HepG2 (cell line): ENCODE results near the gene SNAI1. TPM values are rescaled to one million over a fixed set of nuclear protein-coding genes. Genes with fewer than 3 reads are reported as not detected.

Source experiments
- CBX5 ChIP-seq: sonication (generic); formaldehyde crosslinking; IDR thresholded peaks from 2 replicates; pipeline ENCODE4 v1.4.0; 2020; ENCODE audit warnings: missing genetic modification reagents, borderline replicate concordance
- HCFC1 ChIP-seq: fragments of 150-350 bp; IDR thresholded peaks from 2 replicates; pipeline ENCODE4 v1.6.1; 2014; ENCODE audit warnings: low read depth, low read length
- HOXA5 ChIP-seq: sonication (generic); formaldehyde crosslinking; IDR thresholded peaks from 2 replicates; pipeline ENCODE4 v1.4.0; 2020; ENCODE audit warnings: missing genetic modification reagents
- LCORL ChIP-seq, 2 experiments: fragments of 450-650 bp in 1 of 2; sonication (generic) in 1 of 2; formaldehyde crosslinking in 1 of 2; IDR thresholded peaks; 2 replicates each; pipeline versions ENCODE4 v1.5.0 to v1.6.1; 2017 to 2020; ENCODE audit warnings: antibody characterized with exemption in 1 of 2, missing genetic modification reagents in 1 of 2
- MED13 ChIP-seq: sonication (generic); formaldehyde crosslinking; IDR thresholded peaks from 2 replicates; pipeline ENCODE4 v1.5.0; 2020; ENCODE audit warnings: missing genetic modification reagents
- NCOA5 ChIP-seq: sonication (generic); formaldehyde crosslinking; IDR thresholded peaks from 2 replicates; pipeline ENCODE4 v1.4.0; 2020; ENCODE audit warnings: missing genetic modification reagents
- NFAT5 ChIP-seq: sonication (generic); formaldehyde crosslinking; IDR thresholded peaks from 2 replicates; pipeline ENCODE4 v1.4.0; 2020; ENCODE audit warnings: missing genetic modification reagents
- SNRNP70 ChIP-seq: fragments of 200-400 bp; formaldehyde crosslinking; IDR thresholded peaks from 2 replicates; pipeline ENCODE4 v1.6.1; 2017; ENCODE audit warnings: mild to moderate bottlenecking, low read depth, low read length, moderate library complexity
- SOX5 ChIP-seq: IDR thresholded peaks from 2 replicates; pipeline ENCODE4 v1.6.1; 2016; ENCODE audit warnings: borderline replicate concordance
- TAF15 ChIP-seq: fragments of 200-400 bp; formaldehyde crosslinking; IDR thresholded peaks from one replicate; pipeline ENCODE4 v1.6.1; 2018; ENCODE audit warnings: mild to moderate bottlenecking, low read depth, low read length; ENCODE audit not compliant: poor library complexity, severe bottlenecking
- ZC3H13 ChIP-seq: sonication (generic); formaldehyde crosslinking; IDR thresholded peaks from 2 replicates; pipeline ENCODE4 v1.8.1; 2023; ENCODE audit warnings: mild to moderate bottlenecking, missing genetic modification reagents, moderate library complexity
- ZNF180 ChIP-seq: sonication (generic); formaldehyde crosslinking; IDR thresholded peaks from 2 replicates; pipeline ENCODE4 v1.4.0; 2020; ENCODE audit warnings: low read depth, missing genetic modification reagents, borderline replicate concordance
- ZNF460 ChIP-seq: sonication (generic); formaldehyde crosslinking; IDR thresholded peaks from 2 replicates; pipeline ENCODE4 v1.5.1; 2020; ENCODE audit warnings: missing genetic modification reagents, mild to moderate bottlenecking, borderline replicate concordance
- ZNF512B ChIP-seq: sonication (generic); formaldehyde crosslinking; IDR thresholded peaks from 2 replicates; pipeline ENCODE4 v1.5.1; 2020; ENCODE audit warnings: missing genetic modification reagents, mild to moderate bottlenecking, borderline replicate concordance
- ZNF563 ChIP-seq: sonication (generic); formaldehyde crosslinking; IDR thresholded peaks from 2 replicates; pipeline ENCODE4 v1.8.0; 2022; ENCODE audit warnings: mild to moderate bottlenecking, moderate library complexity, missing genetic modification reagents
- polyA plus RNA-seq, 8 experiments: library from polyadenylated mRNA; depleted of rRNA in 3 of 8; stranded (reverse) in 7 of 8; unstranded in 1 of 8; fragments of >200 nt; fragmentation: Illumina TruSeq in 4 of 8; extraction: Trizol in 4 of 8; gene quantifications; 2 replicates each; pipeline versions ENCODE4 v1.2.1 to v1.2.3, GENCODE V29; 2011 to 2016; ENCODE audit warnings: low read depth in 4 of 8, missing spikeins in 1 of 8, mixed read lengths in 1 of 8; ENCODE audit not compliant: insufficient read depth in 1 of 8
- total RNA-seq, 5 experiments: library from RNA; depleted of rRNA; stranded (reverse); fragments of >200 nt; fragmentation: Illumina TruSeq; extraction: Trizol; gene quantifications; 2 replicates each; pipeline ENCODE4 v1.2.3, GENCODE V29; 2016; ENCODE audit warnings: low read depth in 1 of 5
- TF ChIP-seq, protein P1 (sequence below): conservative IDR thresholded peaks from 2 replicates; pipeline ENCODE4 v1.6.1; 2018; ENCODE audit warnings: missing genetic modification reagents
- TF ChIP-seq, protein P2 (sequence below): sonication (generic); formaldehyde crosslinking; IDR thresholded peaks from 2 replicates; pipeline ENCODE4 v1.9.0; 2021; ENCODE audit warnings: missing genetic modification reagents, mild to moderate bottlenecking, borderline replicate concordance

The SNAI1 gene
- total and polyA plus RNA-seq, 2 of the 13 experiments (the other 11 are each of a cell fraction or from before 2014, with no cell fraction given), result 1.3 to 1.4 TPM

DNA sequence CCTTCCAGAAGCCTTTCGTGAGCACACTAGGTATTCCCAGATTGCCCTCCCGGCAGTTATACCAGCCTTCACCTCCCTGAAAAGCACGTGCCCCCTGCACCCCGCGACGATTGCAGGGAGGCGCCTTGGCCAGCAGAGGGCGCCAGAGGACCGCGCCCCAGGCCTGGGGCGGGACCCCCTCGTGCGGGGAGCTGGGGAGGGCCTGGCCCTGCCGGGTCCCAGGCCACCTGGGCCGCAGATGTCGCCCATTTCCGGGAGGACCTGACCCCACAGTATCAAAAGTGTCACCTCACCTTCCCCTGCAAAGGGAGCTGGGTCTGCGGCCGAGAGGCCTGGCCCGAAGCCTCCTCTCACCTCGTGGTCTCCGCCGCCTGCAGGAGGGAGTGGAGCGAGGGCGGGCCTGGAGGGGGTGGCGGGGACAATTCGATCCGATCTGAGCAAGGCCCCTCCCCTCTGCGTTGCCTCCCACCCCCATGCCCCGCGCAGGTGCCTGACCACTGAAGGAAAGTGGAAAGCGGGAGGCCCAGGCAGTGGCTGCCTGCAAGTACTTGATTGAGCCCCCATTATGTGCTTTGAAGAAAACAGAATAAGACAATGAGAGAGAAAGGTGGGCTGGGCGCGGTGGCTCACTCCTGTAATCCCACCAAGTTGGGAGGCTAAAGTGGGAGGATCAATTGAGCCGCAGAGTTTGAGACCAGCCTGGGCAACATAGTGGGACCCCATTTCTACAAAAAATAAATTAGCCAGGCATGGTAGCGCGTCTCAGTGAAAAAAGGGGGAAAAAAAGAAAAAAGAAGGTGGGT lies 3.5 kb upstream of the SNAI1 start (continued):
- TF ChIP-seq CBX5 (CRISPR knock-in tag) (peak; percentile 91), ZC3H13 (CRISPR knock-in tag) (peak; percentile 70), ZNF512B (CRISPR knock-in tag) (peak; percentile 97; the same call in 1 of the 2 replicates), SNRNP70 (no peak), ZNF460 (CRISPR knock-in tag) (peak; percentile 5; the same call in 1 of the 2 replicates), NFAT5 (CRISPR knock-in tag) (peak; percentile 91), MED13 (CRISPR knock-in tag) (peak; percentile 79; the same call in 1 of the 2 replicates), HCFC1 (peak; percentile 34; the same call in 1 of the 2 replicates), LCORL (IDR thresholded peaks at IDR 0.05) (no peak), LCORL (CRISPR knock-in tag; IDR thresholded peaks at IDR 0.05) (peak; percentile 99), NCOA5 (CRISPR knock-in tag) (0 out of 2 replicates have a peak, but pooled peaks have one; percentile 61), ZNF563 (peak; percentile 76; the same call in 1 of the 2 replicates), ZNF180 (peak; percentile 81; the same call in 1 of the 2 replicates), SOX5 (CRISPR knock-in tag) (peak; percentile 61; the same call in 1 of the 2 replicates), HOXA5 (CRISPR knock-in tag) (peak; percentile 91), TAF15 (peak; percentile 91)
- TF ChIP-seq, protein P1, sequence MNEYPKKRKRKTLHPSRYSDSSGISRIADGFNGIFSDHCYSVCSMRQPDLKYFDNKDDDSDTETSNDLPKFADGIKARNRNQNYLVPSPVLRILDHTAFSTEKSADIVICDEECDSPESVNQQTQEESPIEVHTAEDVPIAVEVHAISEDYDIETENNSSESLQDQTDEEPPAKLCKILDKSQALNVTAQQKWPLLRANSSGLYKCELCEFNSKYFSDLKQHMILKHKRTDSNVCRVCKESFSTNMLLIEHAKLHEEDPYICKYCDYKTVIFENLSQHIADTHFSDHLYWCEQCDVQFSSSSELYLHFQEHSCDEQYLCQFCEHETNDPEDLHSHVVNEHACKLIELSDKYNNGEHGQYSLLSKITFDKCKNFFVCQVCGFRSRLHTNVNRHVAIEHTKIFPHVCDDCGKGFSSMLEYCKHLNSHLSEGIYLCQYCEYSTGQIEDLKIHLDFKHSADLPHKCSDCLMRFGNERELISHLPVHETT (CRISPR knock-in tag), result no peak
- TF ChIP-seq, protein P2, sequence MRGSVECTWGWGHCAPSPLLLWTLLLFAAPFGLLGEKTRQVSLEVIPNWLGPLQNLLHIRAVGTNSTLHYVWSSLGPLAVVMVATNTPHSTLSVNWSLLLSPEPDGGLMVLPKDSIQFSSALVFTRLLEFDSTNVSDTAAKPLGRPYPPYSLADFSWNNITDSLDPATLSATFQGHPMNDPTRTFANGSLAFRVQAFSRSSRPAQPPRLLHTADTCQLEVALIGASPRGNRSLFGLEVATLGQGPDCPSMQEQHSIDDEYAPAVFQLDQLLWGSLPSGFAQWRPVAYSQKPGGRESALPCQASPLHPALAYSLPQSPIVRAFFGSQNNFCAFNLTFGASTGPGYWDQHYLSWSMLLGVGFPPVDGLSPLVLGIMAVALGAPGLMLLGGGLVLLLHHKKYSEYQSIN (CRISPR knock-in tag), result no peak
